Stimulated activated CD4-positive, alpha-beta T cell treated with anti-CD3 and anti-CD28 coated beads, Interleukin-12 subunit alpha, Interleukin-12 subunit beta, amount 100 ng/mL, for 24 hours (primary cell): Measurements from ENCODE around the gene CUTA.

ENCODE experiments used
- DNase-seq, 2 experiments: peaks; one replicate each; pipeline ENCODE4 v3.0.0-alpha.2; 2020; ENCODE audit warnings: low read depth in 2 of 2

CUTA gene

DNA sequence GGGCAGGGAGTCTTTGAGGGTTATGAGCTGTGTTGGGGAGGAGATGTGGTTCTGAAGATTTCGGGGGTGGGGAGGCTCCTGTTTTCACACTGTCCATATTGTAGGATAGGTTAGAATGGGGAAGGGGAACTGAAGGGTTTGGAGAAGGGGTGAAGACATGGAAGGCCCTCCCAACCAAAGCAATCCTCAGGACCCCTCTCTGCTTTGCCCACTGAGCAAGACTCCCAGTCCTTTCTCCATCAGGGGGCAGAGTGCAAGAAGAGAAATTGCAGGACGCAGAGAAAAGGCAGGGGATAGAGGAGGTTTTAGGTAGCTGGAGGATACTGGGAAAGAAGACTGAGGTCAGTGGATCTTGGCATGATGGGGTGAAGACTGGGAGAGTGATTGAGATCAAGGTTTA lies 5.9 kb upstream of the CUTA start:
- DNase-seq: no peak

DNA sequence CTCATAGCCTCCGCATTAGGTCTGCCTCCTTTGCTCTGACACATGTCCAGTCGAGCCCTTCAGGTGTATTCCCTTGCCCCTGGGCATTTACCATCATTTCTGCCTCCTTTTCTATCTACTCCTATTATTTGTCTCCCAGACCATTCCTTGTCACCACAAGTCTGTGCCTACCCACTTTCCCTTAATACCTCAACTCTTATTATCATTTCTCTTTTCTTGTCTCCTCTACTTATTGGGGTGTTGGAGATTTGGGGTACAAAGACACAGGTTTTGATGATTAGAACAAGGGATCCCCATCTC lies 3.4 kb upstream of the CUTA start:
- no peak for DNase-seq

DNA sequence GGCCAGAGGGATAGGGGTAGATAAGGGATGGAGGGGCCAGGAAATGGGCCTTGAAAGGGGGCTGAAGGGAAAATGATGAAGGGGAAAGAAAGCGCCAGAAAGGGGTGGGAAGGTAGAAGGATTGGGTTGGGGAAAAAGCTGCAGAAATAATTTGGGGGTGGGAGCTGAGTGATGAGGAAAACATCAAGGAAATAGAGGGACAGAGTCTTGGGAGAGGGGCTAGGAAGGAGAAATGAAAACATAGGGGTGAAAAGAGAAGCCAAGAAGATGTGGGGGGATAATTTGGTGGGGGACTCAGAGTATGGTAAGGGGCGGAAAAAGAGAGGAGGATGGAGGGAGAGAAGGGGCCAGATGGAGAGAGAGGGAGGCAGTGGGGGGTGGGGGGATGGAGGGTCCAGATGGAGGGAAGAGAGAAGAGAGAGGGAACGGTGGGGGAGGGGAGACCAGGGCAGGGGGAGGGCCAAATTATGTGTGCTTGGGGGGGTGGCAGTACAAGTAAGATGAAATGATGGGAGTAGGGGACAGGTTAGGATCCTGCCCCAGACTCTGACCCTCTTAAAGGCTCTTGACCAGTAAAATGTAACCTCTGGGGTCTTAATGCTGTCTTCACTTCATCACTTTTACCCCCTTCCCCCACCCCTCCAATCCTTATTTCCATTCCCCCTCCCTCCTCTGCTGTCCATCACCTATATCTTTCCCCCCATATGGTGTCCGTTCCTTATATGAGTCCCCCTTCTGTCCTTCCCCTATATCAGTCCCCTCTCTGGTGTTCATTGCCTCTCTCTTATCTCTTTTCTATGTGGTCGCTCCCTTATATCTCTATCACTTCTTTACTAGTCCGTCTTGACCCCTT lies 2.8 kb upstream of the CUTA start:
- DNase-seq: no peak

DNA sequence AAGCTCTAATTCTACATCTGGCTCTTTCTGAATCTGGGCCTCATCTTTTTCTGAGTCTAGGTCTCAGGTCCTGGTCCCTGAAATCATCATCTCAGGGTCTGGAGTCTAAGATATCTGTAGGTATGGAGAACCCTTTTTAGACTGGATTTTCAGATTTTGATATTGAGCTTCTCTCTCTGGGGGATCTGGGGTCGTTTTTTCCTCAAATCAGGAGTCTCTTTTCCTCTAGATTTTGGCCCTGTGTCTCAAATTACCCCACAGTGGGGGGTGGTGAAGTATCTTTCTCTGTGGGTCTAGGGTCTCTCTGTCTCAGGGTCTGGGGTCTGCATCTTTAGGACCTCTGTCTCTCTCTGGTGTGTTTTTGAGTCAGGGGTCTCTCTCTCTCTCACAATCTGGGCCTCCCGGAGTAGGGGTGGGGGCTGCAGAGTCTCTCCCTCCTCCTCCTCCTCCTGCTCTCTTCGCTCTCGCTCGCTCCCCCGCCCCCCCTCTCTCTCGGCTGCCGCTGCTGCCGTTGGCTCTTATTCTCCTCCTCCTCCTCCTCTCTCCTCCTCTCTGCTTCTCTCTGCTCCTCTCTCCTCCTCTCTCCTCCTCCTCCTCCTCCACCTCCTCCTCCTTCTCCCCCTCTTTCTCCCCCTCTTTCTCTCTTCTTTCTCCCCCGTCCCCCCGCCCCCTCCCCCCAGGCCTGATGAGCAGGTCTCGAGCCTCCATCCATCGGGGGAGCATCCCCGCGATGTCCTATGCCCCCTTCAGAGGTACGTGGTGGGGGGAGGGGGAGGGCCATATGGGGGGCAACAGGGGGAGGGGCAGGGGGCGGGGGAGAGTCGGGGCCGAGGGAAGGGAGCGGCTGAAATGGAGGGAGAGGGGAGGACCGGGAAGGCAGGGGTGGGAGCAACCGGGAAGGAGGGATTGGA lies 1.9 kb upstream of the CUTA start, which contains the start of gene SYNGAP1:
SYNGAP1 (plus strand) TSS at position 486 of the 911 bp plus-strand sequence; CDS start at position 686, 200 bp downstream.
- DNase-seq: no peak

DNA sequence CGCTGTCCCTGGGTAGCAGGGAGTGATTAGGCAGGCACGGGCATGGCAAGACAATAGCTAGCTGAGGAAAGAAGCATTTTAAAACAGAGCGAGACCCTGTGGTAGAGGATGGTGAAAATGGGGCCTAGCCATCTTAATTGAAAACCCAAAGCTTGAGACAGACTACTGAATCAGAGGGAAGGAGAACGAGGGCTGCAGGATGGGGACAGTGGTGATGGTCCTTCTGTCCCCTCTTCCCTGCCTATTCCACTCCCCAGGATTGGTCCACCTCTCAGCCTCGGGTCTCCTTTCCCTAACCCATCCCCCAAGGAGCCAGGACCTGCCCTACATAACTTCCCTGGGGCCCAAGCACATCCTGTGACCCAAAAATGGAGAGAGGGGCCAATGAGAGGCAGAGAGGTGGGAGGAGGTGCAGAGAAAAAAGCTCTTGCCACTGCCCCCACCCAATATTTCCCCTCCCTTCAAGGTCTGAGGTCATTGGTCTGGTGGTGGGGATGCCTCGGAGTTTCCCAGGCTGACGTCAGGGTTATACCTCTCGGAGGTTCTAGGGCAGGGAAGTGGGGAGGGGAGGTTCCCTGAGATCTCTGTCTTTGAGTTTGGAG lies 884 bp upstream of the CUTA start:
- DNase-seq: peak in 1 of 2 experiments; percentile 57

DNA sequence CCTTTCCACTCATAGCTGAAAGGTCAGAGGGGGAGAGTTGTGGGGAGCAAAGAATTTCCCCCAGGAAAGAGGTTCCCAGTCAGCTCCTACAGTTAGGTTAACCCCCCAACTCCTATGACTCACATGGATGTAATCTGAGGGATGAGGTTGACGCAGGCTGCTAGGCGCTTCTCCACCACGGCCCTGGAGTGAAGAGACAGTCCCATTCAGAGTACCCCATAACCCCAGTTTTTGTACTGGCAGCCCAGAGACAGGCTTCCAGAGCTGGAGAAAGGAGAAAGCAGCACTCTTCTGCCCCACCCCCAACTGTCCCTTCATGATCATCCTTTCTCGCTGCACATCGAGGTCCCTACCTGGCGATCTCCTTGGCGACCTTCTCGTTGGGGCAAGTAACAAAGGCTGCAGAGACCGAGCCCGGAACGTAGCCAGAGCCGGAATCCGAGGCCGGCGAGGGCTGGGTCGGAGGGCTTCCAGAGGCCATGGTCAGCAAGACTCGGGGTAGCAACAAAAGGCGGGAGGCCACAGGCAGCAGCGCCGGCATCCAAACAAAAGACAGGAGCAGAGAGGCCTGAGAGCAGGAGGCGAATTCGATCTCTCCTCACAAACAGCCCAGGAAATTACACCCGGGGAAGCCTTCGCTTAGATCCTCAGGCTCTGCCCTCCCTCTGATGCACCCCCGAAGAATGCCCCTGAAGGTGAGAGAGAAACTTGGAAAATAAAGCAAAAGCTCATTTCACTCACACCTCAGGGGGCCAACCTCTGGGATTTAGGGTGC lies 592 bp downstream of the CUTA start:
- DNase-seq: no peak

DNA sequence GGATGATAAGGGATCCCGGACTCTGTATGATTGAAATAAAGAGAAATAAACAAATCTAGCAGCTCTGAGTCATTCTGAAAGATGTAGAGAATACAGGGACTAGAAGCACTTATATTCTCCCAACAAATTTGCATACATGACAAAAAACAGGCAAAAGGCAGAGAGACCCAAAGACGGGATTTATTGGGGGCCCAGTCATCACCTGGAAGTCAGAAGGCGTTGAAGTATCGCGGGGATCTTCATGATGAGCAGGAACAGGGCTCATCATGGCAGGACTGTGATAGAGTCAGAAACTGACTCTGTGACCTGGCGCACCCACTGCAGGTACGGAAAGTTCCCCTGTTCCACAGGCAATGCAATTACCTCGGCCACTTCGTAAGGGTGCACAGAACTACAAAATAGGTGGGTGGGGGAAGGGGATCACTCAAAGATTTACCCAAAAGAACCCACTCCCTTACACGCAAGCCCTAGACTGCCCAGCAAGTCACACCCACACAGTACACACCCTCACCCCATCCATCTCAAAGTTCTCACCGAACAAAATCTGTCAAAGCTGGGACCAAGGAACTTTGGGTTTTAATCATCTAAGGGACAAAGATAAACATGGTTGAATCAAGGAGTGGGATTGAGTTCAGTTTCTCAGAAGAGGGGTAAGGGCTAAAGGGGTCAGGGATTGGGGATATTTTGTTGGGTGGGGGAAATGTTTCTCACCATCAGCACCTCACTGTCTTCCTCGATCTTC lies 1.4 kb downstream of the CUTA start:
- no peak for DNase-seq

DNA sequence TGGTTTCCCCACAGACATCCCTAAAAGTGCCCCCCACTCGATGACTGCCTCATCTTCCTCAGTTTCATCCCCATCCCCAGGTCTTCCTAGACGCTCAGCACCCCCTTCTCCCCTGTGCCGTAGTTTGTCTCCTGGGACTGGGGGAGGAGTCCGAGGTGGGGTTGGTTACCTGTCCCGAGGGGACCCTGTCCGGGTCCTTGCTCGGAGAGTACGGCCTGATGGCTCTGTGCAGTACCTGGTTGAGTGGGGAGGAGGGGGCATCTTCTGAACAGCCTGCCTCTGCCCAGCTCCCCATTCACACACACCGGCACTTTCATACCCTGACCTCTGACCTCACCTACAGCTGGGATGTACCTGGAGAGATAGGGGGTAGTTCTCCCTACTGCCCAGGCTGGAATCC lies 2.1 kb downstream of the CUTA start:
- DNase-seq: no peak

DNA sequence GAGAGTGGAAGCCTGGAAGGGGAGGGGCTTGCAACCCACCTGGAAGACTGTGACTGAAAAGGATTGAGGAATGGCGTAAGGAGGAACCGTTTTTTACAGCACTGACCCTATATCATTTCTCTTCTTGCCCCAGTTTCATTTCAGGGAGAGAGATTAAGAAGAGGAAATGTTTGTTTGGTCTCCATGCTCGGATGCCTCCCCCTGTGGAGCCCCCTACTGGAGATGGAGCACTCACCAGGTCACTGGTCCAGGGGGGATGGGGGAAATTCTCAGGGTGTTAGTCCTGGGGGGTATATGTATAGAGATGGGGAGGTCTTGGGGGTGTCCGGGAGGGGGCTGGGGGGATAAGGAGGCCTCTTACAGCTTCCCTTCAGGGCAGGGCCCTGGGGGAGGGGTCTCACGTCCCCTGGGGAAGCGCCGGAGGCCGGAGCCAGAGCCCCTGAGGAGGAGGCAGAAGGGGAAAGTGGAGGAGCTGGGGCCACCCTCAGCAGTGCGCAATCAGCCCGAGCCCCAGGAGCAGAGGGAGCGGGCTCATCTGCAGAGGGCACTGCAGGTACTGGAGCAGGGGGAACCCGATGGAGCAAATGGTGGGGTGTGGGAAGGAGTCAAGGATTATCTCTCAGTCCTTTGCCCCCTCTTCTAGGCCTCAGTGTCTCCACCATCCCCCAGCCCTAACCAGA lies 3.2 kb downstream of the CUTA start:
- no peak for DNase-seq

DNA sequence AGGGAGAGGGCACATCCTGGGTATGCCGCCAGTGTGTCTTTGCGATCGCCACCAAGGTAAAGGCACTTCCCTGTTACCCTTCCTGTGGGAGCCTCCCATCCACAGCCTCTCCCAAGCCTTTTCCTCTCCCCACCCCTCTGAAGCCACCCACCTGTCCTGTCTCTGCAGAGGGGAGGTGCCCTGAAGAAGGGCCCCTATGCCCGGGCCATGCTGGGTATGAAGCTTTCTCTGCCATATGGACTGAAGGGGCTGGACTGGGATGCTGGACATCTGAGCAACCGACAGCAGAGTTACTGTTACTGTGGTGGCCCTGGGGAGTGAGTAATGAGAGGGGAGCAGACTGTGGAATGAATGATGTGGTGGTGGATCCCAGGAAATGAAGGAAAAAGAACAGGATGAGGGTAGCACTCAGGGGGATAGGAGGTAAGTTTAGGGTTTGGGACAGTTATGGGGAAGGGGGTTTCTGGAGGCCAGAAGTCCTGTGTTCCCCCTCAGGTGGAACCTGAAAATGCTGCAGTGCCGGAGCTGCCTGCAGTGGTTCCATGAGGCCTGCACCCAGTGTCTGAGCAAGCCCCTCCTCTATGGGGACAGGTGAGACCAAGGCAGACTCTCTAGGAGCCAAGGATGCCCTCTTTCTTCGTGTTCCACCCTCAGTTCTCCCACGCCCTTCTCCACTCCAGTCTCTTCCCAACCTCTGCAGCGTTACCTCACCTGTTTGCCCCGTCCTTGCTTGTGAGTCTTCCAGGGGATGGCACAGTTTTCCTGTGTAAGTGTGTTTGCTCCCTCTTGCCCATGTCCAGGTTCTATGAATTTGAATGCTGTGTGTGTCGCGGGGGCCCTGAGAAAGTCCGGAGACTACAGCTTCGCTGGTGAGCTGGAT lies 4.4 kb downstream of the CUTA start:
- DNase-seq: no peak

DNA sequence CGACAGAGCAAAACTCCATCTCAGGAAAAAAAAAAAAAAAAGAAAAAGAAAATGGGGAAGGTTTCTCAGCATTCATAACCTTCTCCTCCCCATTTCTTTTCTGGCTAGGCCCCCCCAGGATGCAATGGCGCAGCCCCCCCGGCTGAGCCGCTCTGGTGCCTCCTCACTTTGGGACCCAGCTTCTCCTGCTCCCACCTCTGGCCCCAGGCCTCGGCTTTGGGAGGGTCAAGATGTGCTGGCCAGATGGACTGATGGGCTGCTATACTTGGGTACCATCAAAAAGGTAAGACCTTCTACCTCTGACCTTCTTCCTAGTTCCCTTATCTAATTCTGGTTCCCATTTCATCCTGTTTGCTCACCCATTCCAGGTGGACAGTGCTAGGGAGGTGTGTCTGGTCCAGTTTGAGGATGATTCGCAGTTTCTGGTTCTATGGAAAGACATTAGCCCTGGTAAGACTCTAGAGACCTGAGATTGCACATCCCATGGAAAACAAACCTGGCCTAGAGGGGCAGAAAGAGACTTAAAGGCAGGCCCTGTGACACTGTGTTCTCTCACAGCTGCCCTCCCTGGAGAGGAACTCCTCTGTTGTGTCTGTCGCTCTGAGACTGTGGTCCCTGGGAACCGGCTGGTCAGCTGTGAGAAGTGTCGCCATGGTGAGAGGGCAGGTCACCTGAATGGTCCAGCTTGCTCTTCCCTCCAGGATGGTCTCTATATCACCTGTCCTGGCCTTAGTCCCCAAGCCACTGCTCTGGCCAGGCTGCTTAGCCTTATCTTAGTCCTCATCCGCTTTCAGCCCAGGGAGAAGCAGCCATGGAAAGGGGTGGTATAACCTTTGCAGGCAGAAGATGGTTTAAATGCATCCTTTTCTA lies 5.5 kb downstream of the CUTA start:
- no peak for DNase-seq

DNA sequence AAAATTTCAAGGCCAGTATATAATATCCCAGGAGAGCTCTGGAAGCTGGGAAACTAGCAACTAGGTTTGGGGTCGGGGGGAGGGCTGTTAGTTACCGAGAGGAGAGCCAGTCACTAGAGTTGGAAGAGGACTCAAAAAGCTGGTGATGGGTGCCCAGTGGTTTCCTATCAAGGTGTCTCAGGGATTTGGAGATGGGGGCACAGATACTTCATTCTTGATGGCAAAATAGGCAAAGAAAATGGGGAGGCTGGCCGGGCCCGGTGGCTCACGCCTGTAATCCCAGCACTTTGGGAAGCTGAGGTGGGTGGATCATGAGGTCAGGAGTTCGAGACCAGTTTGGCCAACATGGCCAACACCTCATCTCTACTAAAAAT lies 6.3 kb downstream of the CUTA start:
- no peak for DNase-seq

DNA sequence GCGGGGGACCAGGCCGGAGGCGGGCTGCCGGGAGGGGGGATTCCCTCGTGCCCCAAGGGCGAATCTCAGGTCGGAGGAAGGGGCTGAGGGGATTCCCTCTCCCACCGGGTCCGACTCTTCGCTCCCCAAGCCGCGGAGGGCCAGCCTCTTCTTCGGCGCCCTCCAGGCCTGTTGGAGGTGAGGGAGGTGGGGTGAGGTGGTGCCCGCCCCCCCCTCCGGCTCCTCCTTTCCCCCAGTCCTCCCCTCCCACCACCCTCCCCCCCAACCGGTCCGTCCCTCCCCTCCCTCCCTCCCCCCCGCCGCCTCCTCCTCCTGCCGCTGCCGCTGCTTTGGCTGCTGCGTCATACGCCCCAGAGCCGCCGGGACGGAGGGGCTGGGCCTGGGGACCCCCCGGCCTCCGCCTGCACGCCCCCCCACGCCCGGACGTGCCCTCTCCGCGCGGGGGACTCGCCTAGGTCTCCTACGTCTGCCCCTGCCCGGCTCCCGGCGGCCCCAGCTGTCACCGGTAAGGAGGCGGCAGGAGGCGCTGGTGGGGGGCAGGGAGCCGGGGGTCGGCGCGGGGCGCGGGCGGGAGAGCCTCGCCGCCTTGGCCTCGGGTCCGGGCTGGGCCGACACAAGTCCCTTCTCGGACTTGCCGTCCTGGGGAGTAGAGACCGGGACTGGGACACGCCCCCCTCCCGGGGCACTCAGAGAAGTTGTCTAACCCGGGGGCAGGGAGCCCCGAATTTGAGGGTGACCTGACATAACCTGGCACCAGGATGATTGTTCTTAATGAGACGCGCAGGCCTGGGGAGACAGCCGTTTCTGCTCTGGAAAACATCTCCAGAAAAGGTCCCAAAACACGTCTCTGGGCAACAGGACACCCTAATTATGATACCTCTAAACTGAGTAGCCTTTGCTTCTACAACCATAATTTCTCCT lies 6.9 kb downstream of the CUTA start, which contains the start of gene PHF1:
PHF1 (plus strand) TSS at position 304 of the 921 bp plus-strand sequence. CDS start 1,250 bp downstream, outside the sequence.
- no peak for DNase-seq

DNA sequence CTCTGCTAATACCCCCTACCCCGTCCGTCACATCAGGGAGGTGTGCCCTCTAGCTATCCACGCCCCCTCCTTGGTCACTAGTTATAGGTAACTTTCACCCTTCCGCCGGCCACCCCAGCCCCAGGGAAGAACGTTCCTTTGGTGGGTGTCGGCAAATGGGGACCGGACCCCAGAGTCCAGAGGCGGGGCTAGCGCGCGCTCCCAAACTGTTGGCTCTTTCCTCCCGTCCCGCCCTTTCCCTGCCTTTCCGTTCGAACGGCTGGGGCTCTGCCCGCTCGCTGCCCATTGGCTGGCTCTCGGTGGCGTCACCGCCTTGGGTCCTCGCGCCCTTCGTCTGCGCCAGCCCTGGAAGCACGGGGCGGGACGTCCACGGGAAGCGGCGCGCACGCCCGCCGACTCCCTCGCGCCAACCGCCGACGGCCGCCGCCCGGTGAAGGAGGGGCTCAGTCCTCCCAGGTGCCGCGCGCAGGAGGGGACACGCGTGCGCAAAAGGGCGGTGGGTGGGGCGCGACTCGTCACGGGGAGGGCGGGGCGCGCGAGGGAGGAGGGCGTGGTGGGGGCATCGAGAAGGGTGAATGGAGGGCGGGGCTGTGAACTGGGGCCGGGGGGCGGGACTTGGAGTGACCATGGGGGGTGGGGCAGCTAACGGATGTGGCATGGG lies 7.7 kb downstream of the CUTA start:
- peak; percentile 95 to 96 for DNase-seq

DNA sequence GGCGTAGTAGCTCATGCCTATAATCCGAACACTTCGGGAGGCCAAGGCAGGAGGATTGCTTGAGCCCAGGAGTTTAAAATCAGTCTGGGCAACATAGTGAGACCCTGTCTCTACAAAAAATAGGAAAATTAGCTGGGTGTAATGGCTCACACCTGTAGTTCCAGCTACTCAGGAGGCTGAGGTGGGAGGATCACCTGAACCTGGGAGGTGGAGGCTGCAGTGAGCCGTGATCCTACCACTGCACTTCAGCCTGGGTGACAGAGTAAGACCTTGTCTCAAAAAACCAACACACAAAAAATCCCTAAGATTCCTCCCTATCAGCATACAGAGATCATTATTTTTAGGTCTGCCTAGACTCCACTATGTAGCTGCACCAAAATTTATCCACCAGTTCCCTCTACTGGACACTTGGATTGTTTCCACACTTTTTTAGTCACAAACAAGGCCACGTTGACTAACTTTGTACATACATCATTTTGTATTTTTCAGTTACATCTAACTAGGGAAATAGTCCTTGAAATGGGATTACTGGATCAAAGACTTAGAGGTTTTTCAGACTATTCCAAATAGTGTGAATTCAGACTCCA lies 10.7 kb downstream of the CUTA start:
- no peak for DNase-seq

DNA sequence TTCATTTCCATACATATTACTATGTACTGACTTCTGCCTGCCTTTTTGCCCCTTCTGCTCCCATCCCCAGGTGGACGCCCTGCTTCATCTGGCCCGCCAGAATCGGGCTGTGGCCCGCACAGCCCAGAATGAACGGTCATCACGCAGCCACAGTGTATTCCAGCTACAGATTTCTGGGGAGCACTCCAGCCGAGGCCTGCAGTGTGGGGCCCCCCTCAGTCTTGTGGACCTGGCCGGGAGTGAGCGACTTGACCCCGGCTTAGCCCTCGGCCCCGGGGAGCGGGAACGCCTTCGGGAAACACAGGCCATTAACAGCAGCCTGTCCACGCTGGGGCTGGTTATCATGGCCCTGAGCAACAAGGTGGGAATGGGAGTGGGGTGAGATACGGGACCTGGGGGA lies 11.8 kb downstream of the CUTA start:
- no peak for DNase-seq
